ENCODE measurements around the gene PYCARD.

GRCh38 chr16:31181102-31181830 is 21.3 kb downstream of the PYCARD start:
- TF ChIP-seq, protein P1, sequence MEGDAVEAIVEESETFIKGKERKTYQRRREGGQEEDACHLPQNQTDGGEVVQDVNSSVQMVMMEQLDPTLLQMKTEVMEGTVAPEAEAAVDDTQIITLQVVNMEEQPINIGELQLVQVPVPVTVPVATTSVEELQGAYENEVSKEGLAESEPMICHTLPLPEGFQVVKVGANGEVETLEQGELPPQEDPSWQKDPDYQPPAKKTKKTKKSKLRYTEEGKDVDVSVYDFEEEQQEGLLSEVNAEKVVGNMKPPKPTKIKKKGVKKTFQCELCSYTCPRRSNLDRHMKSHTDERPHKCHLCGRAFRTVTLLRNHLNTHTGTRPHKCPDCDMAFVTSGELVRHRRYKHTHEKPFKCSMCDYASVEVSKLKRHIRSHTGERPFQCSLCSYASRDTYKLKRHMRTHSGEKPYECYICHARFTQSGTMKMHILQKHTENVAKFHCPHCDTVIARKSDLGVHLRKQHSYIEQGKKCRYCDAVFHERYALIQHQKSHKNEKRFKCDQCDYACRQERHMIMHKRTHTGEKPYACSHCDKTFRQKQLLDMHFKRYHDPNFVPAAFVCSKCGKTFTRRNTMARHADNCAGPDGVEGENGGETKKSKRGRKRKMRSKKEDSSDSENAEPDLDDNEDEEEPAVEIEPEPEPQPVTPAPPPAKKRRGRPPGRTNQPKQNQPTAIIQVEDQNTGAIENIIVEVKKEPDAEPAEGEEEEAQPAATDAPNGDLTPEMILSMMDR (IDR thresholded peaks at IDR 0.05): no peak
- no peak for TF ChIP-seq POLR2A (IDR thresholded peaks at IDR 0.05)
- TF ChIP-seq POLR2AphosphoS5 (IDR thresholded peaks at IDR 0.05): no peak

Measured in breast epithelium (tissue), 3 donors.